ENCODE results near the gene MAMLD1. TPM values are rescaled to one million over a fixed set of nuclear protein-coding genes. Genes with fewer than 3 reads are reported as not detected.

The MAMLD1 gene
- total RNA-seq, 1 donor from 2014 or later: 3.0 TPM

DNA sequence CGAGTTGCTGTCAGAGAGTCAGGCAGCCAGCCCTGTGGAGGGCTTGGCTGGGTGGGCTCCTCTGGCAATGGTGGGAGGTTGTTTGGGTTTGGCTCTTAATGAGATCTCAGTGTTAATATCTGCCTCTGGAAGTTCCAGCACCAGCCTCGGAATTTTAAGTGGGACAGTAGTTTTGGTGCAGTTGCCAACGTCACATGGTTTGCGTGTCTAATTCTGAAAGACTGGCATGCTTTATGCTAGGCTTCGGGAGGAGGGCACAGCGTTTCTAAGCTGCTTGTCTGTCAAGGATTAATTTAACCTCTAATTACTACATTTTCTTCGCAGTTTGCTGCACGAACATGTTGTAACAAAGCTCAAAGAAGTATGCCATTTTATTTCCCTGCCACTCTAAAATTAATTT lies 9.2 kb downstream of the MAMLD1 start:
- H3K27me3 ChIP-seq (ENCODE audit: low read depth): no peaks in the 10 kb centered on the region
- DNase-seq: no peak
- intact Hi-C loops (cut with DNase I): no loop called here

DNA sequence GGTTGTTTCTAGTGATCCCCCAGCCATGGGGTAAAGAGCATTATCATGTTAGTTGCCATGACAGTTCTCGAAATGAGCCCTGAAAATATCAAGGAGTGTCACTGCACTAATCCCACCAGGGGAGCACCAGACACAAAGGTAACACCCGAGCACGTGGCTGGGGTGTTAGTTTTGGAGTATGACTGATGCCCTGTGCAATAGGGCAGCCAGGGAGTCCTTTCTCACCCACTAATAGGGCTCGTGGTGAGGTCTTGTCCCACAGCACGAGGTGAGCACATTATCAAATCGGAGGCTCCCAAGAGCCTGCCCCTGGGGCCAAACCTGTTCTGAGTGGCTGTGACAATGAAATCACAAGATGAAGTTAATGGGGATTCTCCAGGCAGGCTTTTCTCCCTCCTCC lies 9.6 kb downstream of the MAMLD1 start:
- Histone ChIP-seq H3K27me3 (ENCODE audit: low read depth) (no peaks in the 10 kb centered on the region), H3K4me1 (no peaks in the 10 kb centered on the region), H3K4me3 (no peak overlapping the region), H3K36me3 (no peaks in the 10 kb centered on the region), H3K9me3 (no peaks in the 10 kb centered on the region), H3K27ac (no peak overlapping the region)
- intact Hi-C loops (cut with DNase I): no loop called here
- ATAC-seq (no peak), DNase-seq (no peak)
- TF ChIP-seq, protein P1, sequence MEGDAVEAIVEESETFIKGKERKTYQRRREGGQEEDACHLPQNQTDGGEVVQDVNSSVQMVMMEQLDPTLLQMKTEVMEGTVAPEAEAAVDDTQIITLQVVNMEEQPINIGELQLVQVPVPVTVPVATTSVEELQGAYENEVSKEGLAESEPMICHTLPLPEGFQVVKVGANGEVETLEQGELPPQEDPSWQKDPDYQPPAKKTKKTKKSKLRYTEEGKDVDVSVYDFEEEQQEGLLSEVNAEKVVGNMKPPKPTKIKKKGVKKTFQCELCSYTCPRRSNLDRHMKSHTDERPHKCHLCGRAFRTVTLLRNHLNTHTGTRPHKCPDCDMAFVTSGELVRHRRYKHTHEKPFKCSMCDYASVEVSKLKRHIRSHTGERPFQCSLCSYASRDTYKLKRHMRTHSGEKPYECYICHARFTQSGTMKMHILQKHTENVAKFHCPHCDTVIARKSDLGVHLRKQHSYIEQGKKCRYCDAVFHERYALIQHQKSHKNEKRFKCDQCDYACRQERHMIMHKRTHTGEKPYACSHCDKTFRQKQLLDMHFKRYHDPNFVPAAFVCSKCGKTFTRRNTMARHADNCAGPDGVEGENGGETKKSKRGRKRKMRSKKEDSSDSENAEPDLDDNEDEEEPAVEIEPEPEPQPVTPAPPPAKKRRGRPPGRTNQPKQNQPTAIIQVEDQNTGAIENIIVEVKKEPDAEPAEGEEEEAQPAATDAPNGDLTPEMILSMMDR (IDR thresholded peaks at IDR 0.05): no peak

More for the DNA sequence above, 9.2 kb downstream of the MAMLD1 start:
- Histone ChIP-seq H3K36me3 (no peaks in the 10 kb centered on the region), H3K9me3 (no peaks in the 10 kb centered on the region), H3K4me3 (no peak overlapping the region), H3K4me1 (no peaks in the 10 kb centered on the region), H3K27ac (no peak overlapping the region)
- TF ChIP-seq, protein P1 (IDR thresholded peaks at IDR 0.05): no peak
- no peak for ATAC-seq

DNA sequence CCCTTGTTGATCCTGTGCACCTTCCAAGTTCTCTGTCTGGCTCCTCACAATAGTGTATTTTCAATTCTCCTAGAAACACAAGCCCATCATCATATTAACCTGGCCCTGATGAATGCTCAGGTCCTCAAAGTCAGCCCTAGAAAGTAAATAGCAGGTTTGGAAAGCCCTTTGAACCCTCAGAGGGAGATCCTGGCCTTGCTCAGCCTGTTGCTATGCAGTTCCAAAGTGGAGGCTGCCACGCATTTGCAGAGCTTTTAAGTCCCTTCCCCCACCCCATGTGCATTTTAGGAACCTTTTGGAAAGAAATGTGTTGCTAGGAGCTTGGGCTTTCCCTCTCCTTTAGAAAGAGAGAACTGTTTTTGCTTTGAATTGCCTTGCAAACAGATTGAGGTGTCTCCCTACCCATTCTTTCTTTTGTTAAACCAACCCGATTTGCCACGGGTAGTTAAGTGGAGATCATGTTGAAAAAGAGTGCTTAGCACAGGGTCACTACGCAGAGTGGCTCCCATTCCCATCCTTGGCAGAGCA lies 12.2 kb downstream of the MAMLD1 start:
- H3K36me3 ChIP-seq: no peaks in the 10 kb centered on the region
- no peak overlapping the region for H3K4me3 ChIP-seq
- ATAC-seq: no peak
- no peaks in the 10 kb centered on the region for H3K9me3 ChIP-seq
- no peak overlapping the region for H3K27ac ChIP-seq
- H3K27me3 ChIP-seq (ENCODE audit: low read depth): no peaks in the 10 kb centered on the region
- intact Hi-C loops (cut with DNase I): no loop called here
- H3K4me1 ChIP-seq: no peaks in the 10 kb centered on the region
- DNase-seq: no peak
- TF ChIP-seq, protein P1 (IDR thresholded peaks at IDR 0.05): no peak

DNA sequence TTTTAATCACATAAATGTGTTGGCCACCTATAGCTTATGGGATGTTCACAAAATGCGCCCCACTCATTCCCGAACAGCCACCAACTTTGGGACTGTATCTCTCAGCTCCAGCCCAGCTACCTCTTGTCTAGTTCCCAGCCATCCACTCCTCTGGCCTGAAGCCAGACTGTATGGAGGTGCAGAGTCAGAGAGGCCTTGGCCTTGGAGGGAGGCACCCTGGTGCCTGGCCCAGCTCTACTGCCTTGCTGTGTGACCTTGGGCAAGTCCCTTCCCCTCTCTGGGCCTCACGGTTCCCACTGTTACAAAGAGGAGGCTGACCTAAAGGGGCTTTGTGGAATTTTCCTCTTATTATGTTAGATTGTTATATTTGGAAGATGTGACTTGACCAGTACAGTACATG lies 13.9 kb downstream of the MAMLD1 start:
- Histone ChIP-seq H3K27ac (no peak overlapping the region), H3K4me3 (no peak overlapping the region), H3K4me1 (no peaks in the 10 kb centered on the region), H3K27me3 (ENCODE audit: low read depth) (no peaks in the 10 kb centered on the region), H3K9me3 (no peaks in the 10 kb centered on the region), H3K36me3 (no peaks in the 10 kb centered on the region)
- ATAC-seq (no peak), DNase-seq (no peak)
- TF ChIP-seq, protein P1 (IDR thresholded peaks at IDR 0.05): no peak
- intact Hi-C loops (cut with DNase I): no loop called here

DNA sequence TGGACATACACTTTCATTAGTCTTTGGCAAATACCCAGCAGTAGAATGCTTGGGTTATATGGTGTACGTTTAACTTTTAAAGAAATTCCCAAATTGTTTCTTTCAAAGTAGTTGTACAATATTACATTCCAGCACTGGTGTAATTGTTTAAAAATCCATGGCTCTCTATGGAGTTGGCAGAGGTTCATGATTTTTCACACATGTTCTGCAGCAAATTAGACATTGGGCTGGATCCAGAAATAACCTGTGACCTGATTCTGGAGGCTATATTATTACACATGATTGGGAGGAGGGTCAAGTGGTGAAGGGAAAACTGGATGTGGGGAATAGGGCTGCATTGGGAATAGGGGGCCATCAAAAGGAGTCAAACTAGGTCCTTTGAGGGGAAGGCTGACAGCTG lies 41.9 kb downstream of the MAMLD1 start:
- Histone ChIP-seq H3K36me3 (no peaks in the 10 kb centered on the region), H3K9me3 (no peaks in the 10 kb centered on the region), H3K27me3 (ENCODE audit: low read depth) (no peaks in the 10 kb centered on the region), H3K4me1 (no peaks in the 10 kb centered on the region), H3K27ac (no peak overlapping the region), H3K4me3 (no peak overlapping the region)
- no peak for DNase-seq
- ATAC-seq: no peak
- TF ChIP-seq, protein P1 (IDR thresholded peaks at IDR 0.05): no peak
- intact Hi-C loops (cut with DNase I): no loop called here

DNA sequence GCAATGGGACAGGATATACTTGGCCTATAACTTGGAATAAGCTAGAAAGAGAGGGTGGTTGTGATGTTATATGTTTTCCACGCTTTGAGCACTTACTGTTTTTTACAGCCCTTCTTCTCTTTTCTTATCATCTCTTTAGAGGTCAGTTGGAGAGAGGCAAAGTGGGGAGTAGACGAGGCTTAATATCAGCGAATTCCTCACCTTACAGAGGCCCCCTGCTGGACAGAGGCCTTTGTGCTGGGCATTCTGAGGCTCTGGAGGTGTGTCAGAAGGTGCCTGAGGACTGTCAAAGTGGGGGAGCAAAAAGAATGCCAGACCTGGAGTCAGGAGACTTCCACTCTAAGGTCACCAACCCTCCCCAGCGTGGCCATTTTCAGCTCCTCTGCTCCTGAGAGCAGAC lies 42.5 kb downstream of the MAMLD1 start:
- no peak overlapping the region for H3K27ac ChIP-seq
- no peaks in the 10 kb centered on the region for H3K36me3 ChIP-seq
- ATAC-seq (peak in 1 of 2 donors; percentile 32), DNase-seq (no peak)
- H3K4me3 ChIP-seq: no peak overlapping the region
- H3K4me1 ChIP-seq: no peaks in the 10 kb centered on the region
- no peaks in the 10 kb centered on the region for H3K27me3 ChIP-seq (ENCODE audit: low read depth)
- intact Hi-C loops (cut with DNase I): no loop called here
- H3K9me3 ChIP-seq: no peaks in the 10 kb centered on the region
- TF ChIP-seq, protein P1 (IDR thresholded peaks at IDR 0.05): no peak

All from lower lobe of right lung (tissue), 2 donors.